Activated CD8-positive, alpha-beta T cell treated with anti-CD3 and anti-CD28 coated beads for 36 hours (primary cell): ENCODE data around the gene KYNU. TPM values are rescaled to one million over a fixed set of nuclear protein-coding genes. Genes with fewer than 3 reads are reported as not detected.

Experiments
- ATAC-seq: fragments of 200-7000 bp; cut with Tn5 transposase; one replicate; pipeline ENCODE4 v1.10.0; 2021; ENCODE audit warnings: mild to moderate bottlenecking, moderate library complexity
- CTCF ChIA-PET: fragments of 350-600 bp; sonication (Branson Sonifier 250); formaldehyde crosslinking; loops from one replicate; lab custom pipeline; 2021; ENCODE audit warnings: antibody characterized with exemption; lab: Charles Lee
- POLR2A ChIA-PET: fragments of 350-600 bp; sonication (Branson Sonifier 250); formaldehyde crosslinking; loops from one replicate; lab custom pipeline; 2021; ENCODE audit warnings: antibody characterized with exemption; lab: Charles Lee
- DNase-seq: peaks from one replicate; pipeline ENCODE4 v3.0.0-alpha.2; 2020
- H3K27ac Mint-ChIP-seq: one replicate; pipeline ENCODE4 v1.8.0; 2021; ENCODE audit warnings: mild to moderate bottlenecking, mixed read lengths
- H3K27me3 Mint-ChIP-seq: one replicate; pipeline ENCODE4 v1.8.0; 2021; ENCODE audit warnings: mixed read lengths
- H3K36me3 Mint-ChIP-seq: one replicate; pipeline ENCODE4 v1.8.0; 2021; ENCODE audit warnings: low read depth, mixed read lengths
- H3K4me1 Mint-ChIP-seq: one replicate; pipeline ENCODE4 v1.8.0; 2021; ENCODE audit warnings: low read depth, mixed read lengths
- H3K4me3 Mint-ChIP-seq: one replicate; pipeline ENCODE4 v1.8.0; 2021; ENCODE audit warnings: mild to moderate bottlenecking, moderate library complexity, mixed read lengths
- H3K9me3 Mint-ChIP-seq: one replicate; pipeline ENCODE4 v1.8.0; 2021; ENCODE audit warnings: mixed read lengths
- intact Hi-C: fragments of 100-400 bp; cut with micrococcal nuclease; formaldehyde crosslinking; loops from one replicate; pipeline ENCODE4 v1.10.0; 2022
- total RNA-seq, 2 experiments: library from RNA; stranded (reverse); gene quantifications; one replicate each; pipeline ENCODE4 v1.2.3, GENCODE V29; 2021
- TF ChIP-seq, protein P1 (sequence below): fragments of 200-600 bp; IDR thresholded peaks from one replicate; pipeline ENCODE4 v1.8.0; 2022; ENCODE audit warnings: antibody characterized with exemption, mild to moderate bottlenecking

The KYNU gene
- total RNA-seq, 2 experiments from 2014 or later = not detected

GRCh38 chr2:142843731-142844130 is 33.7 kb upstream of the KYNU start:
- Mint-ChIP-seq H3K27ac (no peak overlapping the region), H3K9me3 (no peaks in the 10 kb centered on the region), H3K36me3 (no peaks in the 10 kb centered on the region), H3K4me3 (no peak overlapping the region), H3K4me1 (no peaks in the 10 kb centered on the region), H3K27me3 (peaks cover 2% of the 10 kb centered on the region)
- TF ChIP-seq, protein P1, sequence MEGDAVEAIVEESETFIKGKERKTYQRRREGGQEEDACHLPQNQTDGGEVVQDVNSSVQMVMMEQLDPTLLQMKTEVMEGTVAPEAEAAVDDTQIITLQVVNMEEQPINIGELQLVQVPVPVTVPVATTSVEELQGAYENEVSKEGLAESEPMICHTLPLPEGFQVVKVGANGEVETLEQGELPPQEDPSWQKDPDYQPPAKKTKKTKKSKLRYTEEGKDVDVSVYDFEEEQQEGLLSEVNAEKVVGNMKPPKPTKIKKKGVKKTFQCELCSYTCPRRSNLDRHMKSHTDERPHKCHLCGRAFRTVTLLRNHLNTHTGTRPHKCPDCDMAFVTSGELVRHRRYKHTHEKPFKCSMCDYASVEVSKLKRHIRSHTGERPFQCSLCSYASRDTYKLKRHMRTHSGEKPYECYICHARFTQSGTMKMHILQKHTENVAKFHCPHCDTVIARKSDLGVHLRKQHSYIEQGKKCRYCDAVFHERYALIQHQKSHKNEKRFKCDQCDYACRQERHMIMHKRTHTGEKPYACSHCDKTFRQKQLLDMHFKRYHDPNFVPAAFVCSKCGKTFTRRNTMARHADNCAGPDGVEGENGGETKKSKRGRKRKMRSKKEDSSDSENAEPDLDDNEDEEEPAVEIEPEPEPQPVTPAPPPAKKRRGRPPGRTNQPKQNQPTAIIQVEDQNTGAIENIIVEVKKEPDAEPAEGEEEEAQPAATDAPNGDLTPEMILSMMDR = no peak
- POLR2A ChIA-PET = no interaction called here
- DNase-seq = no peak
- CTCF ChIA-PET = no interaction called here
- no peak for ATAC-seq
- intact Hi-C loops = no loop called here

GRCh38 chr2:142848023-142848606 is 29.3 kb upstream of the KYNU start:
- Mint-ChIP-seq H3K27ac (no peak overlapping the region), H3K4me1 (no peaks in the 10 kb centered on the region), H3K36me3 (no peaks in the 10 kb centered on the region), H3K27me3 (peaks cover 2% of the 10 kb centered on the region), H3K9me3 (no peaks in the 10 kb centered on the region), H3K4me3 (no peak overlapping the region)
- ATAC-seq (no peak), DNase-seq (no peak)
- ChIA-PET POLR2A (interaction anchor here (0.6 kb wide), 1 partner anchor 125 kb away, joined by 3 read pairs; no protein-coding TSS in a partner anchor), CTCF (no interaction called here)
- intact Hi-C loops = no loop called here
- TF ChIP-seq, protein P1 = no peak

- CTCF ChIA-PET = no interaction called here
- intact Hi-C loops = no loop called here
- no peak overlapping the region for H3K27ac Mint-ChIP-seq
- no peak for ATAC-seq
- no peaks in the 10 kb centered on the region for H3K9me3 Mint-ChIP-seq
- no peaks in the 10 kb centered on the region for H3K4me1 Mint-ChIP-seq
- TF ChIP-seq, protein P1 = no peak
- no peaks in the 10 kb centered on the region for H3K36me3 Mint-ChIP-seq
- peaks cover 2% of the 10 kb centered on the region for H3K27me3 Mint-ChIP-seq
- no peak overlapping the region for H3K4me3 Mint-ChIP-seq
- no peak for DNase-seq
- POLR2A ChIA-PET = no interaction called here
Observed at GRCh38 chr2:142849820-142850219, 27.6 kb upstream of the KYNU start.

DNA sequence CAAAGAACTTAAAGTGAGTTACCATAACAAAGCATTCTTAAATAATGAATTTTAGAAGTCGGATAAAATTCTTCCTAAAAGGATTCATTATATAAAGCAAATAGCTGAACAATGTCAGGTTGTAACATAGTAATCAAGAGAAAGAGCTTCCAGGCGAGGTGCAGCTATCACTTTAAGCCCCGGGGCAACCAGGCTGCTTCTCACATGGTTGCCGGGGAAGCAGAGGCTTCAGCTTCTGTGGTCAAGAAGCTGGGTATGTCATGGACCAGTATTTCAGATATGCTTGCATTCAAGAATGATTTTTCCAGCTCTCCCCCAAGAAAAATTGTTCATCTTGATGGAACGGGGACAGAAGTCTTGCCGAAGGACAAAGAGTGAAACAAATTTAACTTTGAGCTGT is 23.6 kb upstream of the KYNU start:
- Mint-ChIP-seq H3K4me1 (no peaks in the 10 kb centered on the region), H3K4me3 (no peak overlapping the region), H3K36me3 (no peaks in the 10 kb centered on the region), H3K27ac (no peak overlapping the region), H3K27me3 (no peaks in the 10 kb centered on the region), H3K9me3 (no peaks in the 10 kb centered on the region)
- TF ChIP-seq, protein P1 = no peak
- no peak for DNase-seq
- intact Hi-C loops = no loop called here
- POLR2A ChIA-PET = no interaction called here
- ATAC-seq = no peak
- CTCF ChIA-PET = no interaction called here

DNA sequence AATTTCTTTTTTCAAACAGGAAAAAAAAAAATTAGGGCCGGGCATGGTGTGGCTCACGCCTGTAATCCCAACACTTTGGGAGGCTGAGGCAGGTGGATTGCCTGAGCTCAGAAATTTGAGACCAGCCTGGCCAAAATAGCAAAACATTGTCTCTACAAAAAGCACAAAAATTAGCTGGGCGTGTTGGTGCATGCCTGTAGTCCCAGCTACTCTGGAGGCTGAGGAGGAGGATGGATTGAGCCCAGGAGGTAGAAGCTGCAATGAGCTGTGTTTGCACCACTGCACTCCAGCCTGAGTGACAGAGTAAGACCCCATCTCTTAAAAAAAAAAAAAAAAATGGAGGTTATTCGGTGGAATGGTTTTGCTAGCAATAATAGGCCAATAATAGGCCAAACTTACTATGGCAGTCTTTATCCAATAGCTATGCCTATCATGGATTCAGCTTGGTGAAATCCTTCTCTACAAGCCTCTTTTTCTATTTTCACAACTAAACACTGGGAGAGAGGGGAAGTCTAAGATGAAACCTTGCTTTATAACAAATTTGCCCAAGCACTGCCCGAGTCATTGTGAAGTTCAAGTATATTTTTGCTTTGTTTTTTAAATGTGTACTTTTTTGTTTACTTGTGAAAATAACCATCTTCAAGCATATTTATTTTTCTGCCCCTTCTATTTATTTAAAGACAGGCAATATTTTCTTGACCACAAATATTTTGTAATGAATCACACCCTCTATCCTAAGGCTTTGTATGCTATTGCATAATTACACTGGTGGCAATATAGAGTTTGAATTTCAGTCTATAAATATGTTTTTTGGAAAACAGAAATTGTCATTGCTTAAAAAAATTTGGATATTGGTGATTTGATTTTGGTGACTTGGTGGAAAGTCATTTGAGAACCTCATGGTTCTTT is 20.0 kb upstream of the KYNU start:
- Mint-ChIP-seq H3K9me3 (no peaks in the 10 kb centered on the region), H3K4me1 (no peaks in the 10 kb centered on the region), H3K36me3 (no peaks in the 10 kb centered on the region), H3K4me3 (no peak overlapping the region), H3K27me3 (no peaks in the 10 kb centered on the region), H3K27ac (no peak overlapping the region)
- CTCF ChIA-PET = no interaction called here
- TF ChIP-seq, protein P1 = no peak
- POLR2A ChIA-PET = no interaction called here
- DNase-seq (no peak), ATAC-seq (no peak)
- intact Hi-C loops = no loop called here
